Measurements from ENCODE around the gene RANBP3L.
"Not testable (repeated sequence)": the region's sequence is repeated elsewhere in the genome, so short reads cannot be mapped to it uniquely, and the experiment has no call there.

Gene RANBP3L

GRCh38 chr5:36301858-36302603 is at the start of gene RANBP3L:
Gene RANBP3L (minus strand): TSS chr5:36301902. CDS start chr5:36301416, 486 bp downstream.
- TF ChIP-seq CTCF (IDR thresholded peaks at IDR 0.05; ENCODE audit: low read depth, low read length, missing control alignments): no peak
- DNase-seq (ENCODE audit: extremely low read depth, low read depth): no peak
- no peak within 1 kb of the TSS for H3K4me3 ChIP-seq (replicated peaks; ENCODE audit: low read depth, low read length)

- no peak for TF ChIP-seq CTCF (IDR thresholded peaks at IDR 0.05; ENCODE audit: low read depth, low read length, missing control alignments)
- H3K4me3 ChIP-seq (replicated peaks; ENCODE audit: low read depth, low read length): no peak overlapping the region
- no peak for DNase-seq (ENCODE audit: extremely low read depth, low read depth)
Observed at GRCh38 chr5:36346896-36347690, 45.4 kb upstream of the RANBP3L start.

GRCh38 chr5:36344899-36345298 is 43.2 kb upstream of the RANBP3L start:
- no peak overlapping the region for H3K4me3 ChIP-seq (replicated peaks; ENCODE audit: low read depth, low read length)
- TF ChIP-seq CTCF (IDR thresholded peaks at IDR 0.05; ENCODE audit: low read depth, low read length, missing control alignments): no peak
- DNase-seq (ENCODE audit: extremely low read depth, low read depth): no peak

- DNase-seq (ENCODE audit: extremely low read depth, low read depth): not testable (repeated sequence)
Observed at GRCh38 chr5:36341720-36342119, 40.0 kb upstream of the RANBP3L start.

GRCh38 chr5:36337597-36337996 is 35.9 kb upstream of the RANBP3L start:
- DNase-seq (ENCODE audit: extremely low read depth, low read depth): no peak
- TF ChIP-seq CTCF (IDR thresholded peaks at IDR 0.05; ENCODE audit: low read depth, low read length, missing control alignments): no peak
- H3K4me3 ChIP-seq (replicated peaks; ENCODE audit: low read depth, low read length): no peak overlapping the region

More at GRCh38 chr5:36341720-36342119, 40.0 kb upstream of the RANBP3L start:
- not testable (repeated sequence) for H3K4me3 ChIP-seq (replicated peaks; ENCODE audit: low read depth, low read length)

GRCh38 chr5:36334315-36334714 is 32.6 kb upstream of the RANBP3L start:
- no peak for TF ChIP-seq CTCF (IDR thresholded peaks at IDR 0.05; ENCODE audit: low read depth, low read length, missing control alignments)

GRCh38 chr5:36332720-36333119 is 31.0 kb upstream of the RANBP3L start:
- not testable (repeated sequence) for DNase-seq (ENCODE audit: extremely low read depth, low read depth); H3K4me3 ChIP-seq (replicated peaks; ENCODE audit: low read depth, low read length)

More at GRCh38 chr5:36334315-36334714, 32.6 kb upstream of the RANBP3L start:
- H3K4me3 ChIP-seq (replicated peaks; ENCODE audit: low read depth, low read length): no peak overlapping the region
- no peak for DNase-seq (ENCODE audit: extremely low read depth, low read depth)
